GM19035 (cell line): ENCODE results near the gene EVPLL.
A peak's percentile ranks its signal among the peaks of the same experiment; 100 is the strongest.
"Not testable (repeated sequence)": the region's sequence is repeated elsewhere in the genome, so short reads cannot be mapped to it uniquely, and the experiment has no call there.

ENCODE experiments used
- ATAC-seq: cut with Tn5 transposase; IDR thresholded peaks from one replicate; pipeline ENCODE4 v1.9.1; 2021; ENCODE audit not compliant: unreplicated experiment

EVPLL gene

DNA sequence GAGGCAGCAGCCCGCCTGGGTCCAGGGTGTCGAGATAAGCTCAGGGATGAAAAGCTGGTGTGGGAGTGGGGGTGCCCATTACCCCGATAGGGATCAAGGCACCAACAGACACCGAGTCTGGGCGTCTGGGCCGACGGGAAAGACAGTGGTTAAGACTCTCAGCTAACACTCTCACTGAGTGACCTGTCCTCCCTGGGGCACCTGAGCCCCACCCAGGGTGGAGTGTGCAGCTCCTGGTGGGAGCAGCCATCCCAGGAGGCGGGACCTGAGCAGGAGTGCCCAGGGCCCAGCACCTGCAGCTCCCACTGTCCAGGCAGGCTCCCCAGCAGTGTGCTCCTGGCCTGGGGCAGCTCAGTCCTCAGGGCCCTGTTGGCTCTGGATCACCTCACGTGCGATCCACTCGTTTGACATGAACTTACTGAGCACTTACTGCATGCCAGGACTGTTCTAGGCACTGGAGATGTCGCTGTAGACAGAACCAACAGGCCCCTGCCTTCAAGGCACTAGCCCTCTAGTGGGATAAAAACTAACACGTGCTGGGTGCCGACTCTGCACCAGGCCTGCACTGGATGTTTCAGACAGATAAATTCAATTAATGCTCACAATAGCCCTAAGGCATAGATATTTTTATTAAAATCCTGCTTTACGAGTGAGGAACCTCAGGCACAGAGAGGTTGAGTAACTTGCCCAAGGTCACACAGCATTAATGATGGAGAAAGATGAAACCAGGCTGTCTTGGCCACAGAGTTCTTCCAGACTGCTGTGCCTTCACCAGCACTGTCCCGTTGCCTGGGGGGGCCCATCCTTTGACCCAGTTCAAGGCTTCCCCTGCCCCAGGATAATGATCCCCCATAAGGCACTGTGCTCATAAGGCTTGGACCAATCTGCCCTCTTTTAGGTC lies 1.9 kb downstream of the EVPLL start:
- no peak for ATAC-seq

DNA sequence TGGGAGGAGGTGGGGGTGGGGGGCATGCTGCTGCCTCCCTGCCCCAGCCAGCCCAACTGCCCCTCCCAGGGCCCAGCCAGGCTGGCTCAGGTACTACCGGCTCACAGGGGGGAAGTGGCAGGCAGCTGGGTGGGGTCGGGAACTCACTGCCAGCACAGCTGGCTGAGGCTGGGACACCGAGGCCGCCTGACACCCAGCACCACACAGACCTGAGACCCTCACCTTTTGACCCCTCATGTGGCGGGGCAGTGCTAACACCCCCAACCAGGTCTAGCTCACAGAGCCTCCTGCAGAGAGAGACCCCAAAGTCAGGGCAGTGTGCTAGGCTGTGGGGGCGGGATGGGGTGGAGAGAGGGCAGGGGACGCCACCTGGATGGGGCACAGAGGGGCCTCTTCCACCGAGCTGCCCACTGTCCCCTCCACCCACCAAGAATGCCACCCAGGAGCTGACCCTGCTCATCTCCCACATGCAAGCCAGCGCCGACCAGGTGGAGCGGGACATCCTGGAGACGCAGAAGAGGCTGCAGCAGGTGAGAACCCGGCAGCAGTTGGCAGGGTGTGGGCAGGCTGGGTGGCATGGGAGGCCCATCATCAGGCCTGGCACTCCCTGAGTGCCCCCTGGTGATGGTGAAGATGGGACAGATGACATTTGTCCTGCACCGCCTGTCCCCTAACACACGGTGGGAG lies 3.0 kb downstream of the EVPLL start:
- no peak for ATAC-seq

DNA sequence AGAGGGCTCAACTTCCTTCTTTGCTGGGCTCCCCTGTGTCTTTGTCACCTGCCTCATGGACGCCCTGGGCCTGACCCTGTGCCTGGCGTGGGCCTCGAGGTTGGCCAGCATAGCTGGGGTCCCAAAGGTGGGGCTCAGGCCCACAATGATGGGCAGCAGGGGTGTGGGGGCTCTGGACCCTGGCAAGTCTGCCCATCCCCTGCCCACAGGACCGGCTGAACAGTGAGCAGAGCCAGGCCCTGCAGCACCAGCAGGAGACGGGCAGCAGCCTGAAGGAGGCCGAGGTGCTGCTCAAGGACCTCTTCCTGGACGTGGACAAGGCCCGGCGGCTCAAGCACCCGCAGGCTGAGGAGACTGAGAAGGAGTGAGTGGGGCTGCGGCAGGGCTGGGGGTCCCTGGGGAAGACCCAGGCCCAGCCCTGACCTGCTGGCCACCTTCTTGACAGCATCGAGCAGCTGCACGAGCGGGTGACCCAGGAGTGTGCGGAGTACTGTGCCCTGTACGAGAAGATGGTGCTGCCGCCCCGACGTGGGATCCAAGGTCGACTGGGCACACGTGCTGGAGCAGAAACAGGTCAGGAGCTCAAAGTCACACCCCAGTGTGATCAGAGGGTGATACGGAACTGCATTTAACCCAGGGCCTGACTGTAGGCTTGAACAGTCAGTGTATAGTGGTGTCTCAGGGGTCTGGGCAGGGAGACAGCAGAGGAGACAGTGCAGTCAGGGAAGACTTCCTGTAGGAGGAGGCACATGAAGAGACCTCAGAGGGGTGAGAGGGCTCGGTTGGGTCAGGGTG lies 3.8 kb downstream of the EVPLL start:
- ATAC-seq, result no peak

DNA sequence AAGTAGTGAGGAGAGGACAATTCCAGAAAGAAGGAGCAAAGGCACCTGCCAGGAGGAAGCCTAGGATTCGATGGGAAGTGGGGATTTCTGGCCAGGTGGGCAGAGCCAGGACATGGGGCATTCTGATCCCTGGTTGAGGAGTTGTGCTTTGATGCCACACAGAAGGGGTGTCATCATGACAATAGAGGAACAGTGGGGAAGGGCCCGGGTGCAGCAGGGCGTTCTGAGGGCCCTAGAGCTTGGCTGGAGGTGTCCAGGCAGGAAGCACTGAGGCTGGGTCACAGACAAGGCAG lies 4.3 kb downstream of the EVPLL start:
- no peak for ATAC-seq

DNA sequence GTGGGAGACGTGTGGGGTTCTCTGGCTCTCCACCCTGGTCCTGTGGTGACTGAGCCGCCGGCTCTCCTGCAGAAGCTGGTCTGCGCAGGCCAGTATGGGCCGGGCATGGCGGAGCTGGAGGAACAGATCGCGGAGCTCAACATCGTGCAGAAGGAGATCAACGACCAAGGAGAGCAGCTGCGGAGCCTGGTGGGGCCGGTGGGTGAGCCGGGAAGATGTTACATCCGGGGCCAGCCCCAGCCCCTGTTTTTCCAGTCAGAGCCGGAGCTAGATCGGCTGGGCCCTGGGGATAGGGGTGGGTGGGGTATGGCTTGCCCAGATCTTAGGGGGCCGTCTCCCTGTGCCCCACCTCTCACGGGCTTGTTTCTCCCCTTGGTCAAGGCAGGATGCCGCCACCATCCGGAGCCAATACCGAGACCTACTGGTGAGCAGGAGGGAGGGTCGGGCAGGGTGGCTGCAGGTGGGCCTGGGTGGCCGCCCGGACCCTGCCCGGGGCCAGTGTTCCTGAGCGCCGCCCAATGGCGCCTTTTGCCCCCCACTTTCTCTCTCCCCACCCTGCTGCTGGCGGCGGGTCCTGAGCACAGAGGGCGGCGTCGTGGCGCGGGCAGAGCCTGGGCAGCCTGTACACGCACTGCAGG lies 5.0 kb downstream of the EVPLL start:
- no peak for ATAC-seq

DNA sequence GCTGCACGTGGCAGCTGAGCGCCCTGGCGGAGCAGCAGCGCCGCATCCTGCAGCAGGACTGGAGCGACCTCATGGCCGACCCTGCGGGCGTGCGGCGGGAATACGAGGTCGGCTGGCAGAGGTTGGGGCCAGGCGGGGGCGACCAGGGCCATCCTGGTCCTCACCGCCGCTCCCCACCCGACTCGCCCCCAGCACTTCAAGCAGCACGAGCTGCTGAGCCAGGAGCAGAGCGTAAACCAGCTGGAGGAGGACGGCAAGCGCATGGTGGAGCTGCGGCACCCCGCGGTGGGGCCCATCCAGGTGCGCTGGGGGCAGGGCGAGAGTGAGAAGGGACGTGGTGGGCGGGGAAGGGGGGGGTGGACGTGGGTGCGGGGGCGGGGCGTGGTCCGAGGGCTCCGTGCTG lies 5.5 kb downstream of the EVPLL start:
- ATAC-seq, result not testable (repeated sequence)

DNA sequence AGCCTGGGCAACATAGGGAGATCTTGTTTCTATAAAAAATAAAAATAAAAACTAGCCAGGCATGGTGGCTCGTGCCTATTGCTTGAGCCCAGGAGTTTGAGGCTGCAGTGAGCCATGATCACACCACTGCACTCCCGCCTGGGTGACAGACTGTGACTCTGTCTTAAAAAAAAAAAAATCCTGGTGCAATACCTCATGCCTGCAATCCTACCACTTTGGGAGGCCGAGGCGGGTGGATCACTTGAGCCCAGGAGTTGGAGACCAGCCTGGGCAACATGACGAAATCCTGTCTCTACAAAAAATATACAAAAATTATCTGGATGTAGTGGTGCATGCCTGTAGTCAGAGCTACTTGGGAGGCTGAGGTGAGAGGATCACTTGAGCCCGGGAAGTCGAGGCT lies 6.7 kb downstream of the EVPLL start:
- not testable (repeated sequence) for ATAC-seq

DNA sequence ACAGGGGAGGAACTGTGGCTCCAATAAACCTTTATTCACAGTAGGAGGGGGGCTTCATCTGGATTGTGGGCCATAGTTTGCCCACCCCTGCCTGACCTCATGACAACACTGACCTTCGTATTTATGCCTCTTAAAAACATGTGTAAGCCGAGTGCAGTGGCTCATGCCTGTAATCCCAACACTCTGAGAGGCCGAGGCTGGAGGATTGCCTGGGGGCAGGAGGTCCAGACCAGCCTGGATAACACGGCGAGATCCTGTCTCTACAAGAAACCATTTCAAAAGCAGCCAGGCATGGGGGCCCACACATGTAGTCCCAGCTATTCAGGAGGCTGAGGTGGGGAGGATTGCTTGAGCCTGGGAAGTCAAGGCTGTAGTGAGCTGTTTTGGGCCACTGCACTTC lies 10.0 kb downstream of the EVPLL start:
- ATAC-seq, result not testable (repeated sequence)

DNA sequence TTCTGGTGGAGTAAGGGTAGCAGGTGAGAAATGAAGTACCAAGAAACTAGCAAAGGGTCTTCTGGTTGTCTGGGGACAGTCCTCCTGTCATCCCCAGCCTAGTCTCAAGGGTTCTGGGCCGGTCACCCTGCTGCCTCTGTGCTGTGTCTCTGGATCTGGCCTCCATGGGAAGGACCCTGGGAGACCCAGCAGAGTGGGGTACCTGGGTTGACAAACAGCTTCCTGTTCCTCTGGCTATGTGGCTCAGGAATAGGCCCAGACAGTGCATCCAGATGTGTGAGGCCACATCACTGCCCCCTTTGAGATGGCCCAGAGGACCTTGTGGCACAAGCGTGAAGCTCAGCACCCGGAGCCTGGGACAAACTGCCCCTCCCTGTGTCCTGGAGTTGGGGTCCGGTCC lies 10.7 kb downstream of the EVPLL start:
- not testable (repeated sequence) for ATAC-seq

DNA sequence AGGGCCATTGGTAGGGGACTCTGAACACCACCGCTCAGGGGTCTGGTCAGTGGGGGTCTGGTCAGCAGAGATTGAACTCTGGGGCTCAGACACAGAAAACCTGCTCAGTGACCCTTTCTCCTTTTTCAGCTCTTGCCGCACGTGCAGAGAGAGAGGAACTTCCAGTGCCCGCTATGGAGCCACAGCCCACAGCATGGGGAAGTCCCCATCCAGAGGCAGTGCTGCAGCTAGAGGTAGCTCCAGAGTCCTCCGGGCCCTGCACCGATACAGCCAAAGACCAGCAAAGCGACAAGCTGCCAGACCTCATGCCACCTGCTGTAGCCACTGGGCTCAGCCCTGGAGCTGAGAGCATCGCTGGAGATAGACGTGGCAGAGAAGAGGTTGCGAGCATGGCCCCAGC lies 11.2 kb downstream of the EVPLL start:
- not testable (repeated sequence) for ATAC-seq

DNA sequence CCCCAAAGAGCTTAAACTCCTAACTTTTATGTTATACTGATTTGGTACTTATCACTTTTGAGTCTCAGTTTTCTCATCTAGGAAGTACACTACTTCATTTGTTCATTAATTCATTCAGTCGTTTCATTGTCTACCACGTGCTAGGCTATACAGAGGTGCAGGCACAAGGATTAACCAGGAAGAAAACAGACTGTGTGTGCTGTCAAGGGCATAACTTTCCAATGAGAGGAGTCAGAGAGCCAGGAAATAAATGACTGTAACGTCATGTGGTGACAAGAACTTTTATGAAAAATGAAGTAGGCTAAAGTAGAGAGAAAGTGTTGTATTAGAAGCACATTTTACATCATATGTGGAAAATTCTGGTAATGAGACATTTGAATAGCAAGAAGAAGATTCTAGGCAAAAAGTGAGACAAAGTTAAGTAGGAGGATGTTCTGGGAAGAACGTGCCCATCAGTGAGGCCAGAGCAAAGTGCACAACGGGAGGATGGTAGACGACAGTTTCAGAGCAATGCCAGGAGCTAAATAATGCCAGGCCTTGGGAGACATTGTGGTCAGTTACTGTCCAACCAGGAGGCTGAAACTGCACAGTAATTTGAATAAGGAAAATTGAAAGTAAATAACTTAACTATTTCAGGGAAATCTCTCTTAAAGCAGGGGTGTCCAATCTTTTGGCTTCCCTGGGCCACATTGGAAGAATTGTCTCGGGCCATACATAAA lies 24.5 kb downstream of the EVPLL start:
- ATAC-seq, result not testable (repeated sequence)

DNA sequence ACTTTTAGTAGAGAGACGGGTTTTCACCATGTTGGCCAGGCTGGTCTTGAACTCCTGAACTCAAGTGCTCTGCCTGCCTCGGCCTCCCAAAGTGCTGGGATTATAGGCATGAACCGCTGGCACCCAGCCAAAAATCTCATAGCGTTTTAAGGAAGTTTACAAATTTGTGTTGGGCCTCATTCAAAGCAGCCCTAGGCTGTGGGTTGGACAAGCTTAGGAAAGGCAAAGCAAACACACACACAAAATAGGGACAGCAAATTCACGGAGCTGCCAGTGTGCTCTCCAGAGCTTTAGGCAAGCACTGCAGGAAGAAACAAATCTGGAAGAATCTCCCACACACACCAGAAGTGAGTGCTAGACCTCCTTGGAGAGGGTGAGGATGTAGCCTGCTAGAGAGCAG lies 25.6 kb downstream of the EVPLL start:
- ATAC-seq, result not testable (repeated sequence)

DNA sequence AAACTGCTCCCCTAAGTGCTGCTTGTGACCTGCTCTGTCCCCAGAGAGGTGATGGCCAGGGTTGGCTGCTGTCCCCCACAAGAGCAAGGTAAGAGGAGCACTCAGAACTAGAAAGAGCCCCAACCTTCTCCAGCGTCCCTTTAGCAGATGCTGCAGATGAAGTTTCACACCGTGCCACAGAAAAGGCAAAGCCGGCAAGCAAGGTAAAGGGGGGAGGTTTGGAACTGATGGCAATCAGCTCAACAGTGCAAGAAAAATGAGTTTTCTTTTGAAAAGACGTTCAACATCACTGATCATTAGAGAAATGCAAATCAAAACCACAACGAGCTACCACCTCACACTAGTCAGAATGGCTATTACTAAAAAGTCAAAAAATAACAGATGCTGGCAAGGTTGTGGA lies 26.0 kb downstream of the EVPLL start:
- peak; percentile 88 for ATAC-seq

DNA sequence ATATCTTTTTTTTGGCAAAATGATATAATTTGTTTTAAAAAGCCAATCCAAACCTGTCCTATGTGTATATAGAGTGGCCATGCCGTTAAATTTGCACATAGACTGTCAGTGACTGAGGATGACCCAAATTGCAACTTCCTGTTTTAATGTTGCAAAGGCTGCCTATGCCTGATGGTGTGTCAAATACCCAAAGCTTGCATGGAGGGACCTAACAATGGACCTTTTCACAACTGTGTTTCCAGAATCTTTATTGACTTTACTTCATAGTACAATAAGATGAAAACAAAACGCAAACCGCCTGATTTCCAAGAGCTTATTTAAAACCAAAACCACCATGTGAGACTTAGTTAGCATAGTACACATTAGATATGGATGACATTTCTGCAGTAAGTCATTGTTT lies 31.3 kb downstream of the EVPLL start:
- not testable (repeated sequence) for ATAC-seq

DNA sequence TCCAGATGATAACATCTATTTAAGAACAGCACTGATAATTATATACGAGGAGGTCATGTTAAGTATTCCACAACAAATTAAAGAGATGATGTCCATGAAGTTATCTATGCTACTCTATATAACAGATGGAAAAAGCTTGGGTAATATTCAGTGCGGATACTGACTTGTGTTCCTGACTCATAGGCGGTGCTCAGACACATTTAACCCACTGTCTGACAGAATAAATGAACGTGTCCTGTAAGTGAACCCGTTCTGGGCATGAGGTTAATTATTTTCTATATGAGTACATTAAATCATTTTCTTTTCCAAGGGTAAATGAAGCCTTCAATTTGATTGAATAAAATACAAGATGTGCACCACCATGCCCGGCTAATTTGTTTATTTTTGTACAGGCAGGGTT lies 31.7 kb downstream of the EVPLL start:
- ATAC-seq, result not testable (repeated sequence)

DNA sequence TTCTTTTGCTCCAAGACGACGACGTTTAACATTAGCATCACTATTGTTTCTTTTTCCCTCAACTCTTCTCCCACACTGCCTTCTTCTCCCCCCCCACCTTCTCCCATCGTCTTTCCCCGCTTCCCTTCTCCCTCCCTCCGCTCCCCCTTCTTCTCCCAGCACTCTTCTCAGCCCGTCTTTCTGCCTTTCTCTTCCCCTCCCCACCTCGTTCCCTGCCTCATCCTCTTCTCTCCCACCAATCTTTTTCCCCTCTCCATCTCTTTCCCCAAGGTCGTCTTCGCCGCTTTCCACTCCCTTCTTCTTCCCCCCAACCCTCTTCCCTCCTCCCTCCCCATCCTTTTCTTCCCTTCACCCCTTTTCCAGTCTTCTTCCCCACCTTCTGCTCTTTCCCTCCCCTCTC lies 33.2 kb downstream of the EVPLL start:
- ATAC-seq, result not testable (repeated sequence)

DNA sequence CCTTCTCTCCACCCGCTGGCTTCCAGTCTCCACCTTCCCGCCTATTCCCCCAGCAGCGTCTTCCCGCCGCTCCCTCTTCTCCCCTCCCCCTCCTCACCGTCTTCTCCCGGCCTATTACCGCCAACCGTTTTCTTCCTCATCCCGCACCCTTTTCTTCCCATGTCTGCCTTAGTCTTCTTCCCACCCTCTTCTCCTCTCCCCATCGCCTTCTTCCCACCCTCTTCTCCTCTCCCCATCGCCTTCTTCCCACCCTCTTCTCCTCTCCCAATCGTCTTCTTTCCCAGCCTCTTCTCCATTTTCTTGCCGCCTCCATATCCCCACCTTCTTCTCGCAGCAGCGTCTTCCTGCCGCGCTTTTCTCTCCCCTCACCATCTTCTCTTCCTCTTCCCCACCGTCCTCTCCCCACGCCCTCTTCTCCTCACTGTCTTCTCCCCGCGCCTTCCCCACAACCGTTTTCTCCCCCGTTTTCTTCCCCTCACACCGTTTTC lies 33.8 kb downstream of the EVPLL start:
- ATAC-seq, result not testable (repeated sequence)

DNA sequence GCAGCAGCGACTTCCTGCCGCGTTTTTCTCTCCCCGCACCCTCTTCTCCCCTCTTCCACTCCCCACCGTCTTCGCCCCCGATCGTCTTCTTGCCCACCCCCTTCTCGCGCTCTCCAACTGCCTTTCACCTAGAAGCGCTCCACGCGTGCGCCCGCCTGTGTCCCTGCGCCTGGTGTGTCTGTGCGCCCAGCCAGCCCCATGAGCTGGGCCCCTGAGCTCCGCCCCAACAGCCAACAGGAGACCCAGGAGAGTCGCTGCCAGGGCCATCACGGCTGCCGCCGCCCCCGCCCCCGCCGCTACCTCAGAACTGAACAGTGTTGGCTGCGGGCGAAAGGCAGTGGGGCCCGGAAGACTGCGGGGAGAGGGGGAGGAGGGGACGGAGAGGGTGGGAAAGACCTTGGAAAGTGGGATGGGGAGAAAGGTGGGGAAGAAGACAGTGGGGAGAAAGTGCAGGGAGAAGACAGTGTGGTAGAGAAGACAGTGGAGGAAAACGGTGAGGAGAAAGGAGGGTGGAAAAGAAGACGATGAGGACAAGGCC lies 34.5 kb downstream of the EVPLL start:
- ATAC-seq, result peak; percentile 78

DNA sequence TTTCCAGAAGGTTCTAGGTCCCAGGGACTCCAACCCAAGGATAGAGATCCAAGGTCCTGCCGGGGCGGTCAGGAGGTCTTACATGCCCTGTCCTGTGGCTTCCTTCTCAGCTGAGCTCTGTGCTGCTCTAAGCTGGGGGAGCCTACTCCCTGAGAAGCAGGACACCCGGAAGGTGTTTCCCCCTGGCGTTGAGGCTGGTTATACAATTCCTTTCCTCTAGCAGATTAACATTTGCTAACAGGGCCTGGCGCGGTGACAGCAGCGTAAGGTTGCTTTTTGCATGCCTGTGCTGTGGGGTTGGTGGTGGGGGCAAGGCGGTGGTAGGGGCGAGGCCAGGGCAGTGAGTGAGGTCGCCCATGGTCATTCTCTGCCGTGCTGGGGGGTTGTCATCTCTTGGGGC lies 43.9 kb downstream of the EVPLL start:
- not testable (repeated sequence) for ATAC-seq

DNA sequence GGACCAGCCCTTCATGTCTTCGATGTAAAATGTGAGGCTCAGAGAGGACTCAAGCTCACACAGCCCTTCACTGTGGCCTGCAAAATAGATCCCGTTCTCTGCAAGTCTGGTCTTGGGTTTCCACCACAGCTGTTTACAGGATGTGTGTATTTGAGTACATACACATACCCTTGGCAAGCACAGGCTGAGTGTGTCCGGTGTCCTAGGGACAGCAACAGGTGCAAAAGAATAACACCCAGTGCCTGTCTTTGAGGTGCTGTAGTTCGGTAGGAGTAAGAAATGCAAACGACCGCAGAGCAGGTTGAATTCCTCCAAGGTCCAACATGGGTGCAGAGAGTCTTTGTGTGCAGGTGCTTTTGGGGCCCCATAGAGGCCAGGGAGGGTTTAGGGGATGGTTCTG lies 44.9 kb downstream of the EVPLL start:
- ATAC-seq, result not testable (repeated sequence)
